A549 (cell line): ENCODE data around the gene SPARC. TPM values are rescaled to one million over a fixed set of nuclear protein-coding genes. Genes with fewer than 3 reads are reported as not detected.

Experiments
- ATAC-seq, 2 experiments: fragments of 200-7000 bp in 1 of 2; fragments of >200 bp in 1 of 2; cut with Nextera tagmentation in 1 of 2; cut with Tn5 transposase in 1 of 2; 3 replicates each; pipeline versions ENCODE4 v1.8.0 to v1.9.1; 2018 to 2020; ENCODE audit warnings: mild to moderate bottlenecking in 1 of 2, moderate library complexity in 1 of 2
- CTCF ChIA-PET: fragments of 300-600 bp; sonication (Branson Sonifier 250); formaldehyde crosslinking; extraction: SDS; loops from one replicate; lab custom pipeline; 2021; ENCODE audit warnings: antibody characterized with exemption, inconsistent platforms; lab: Yijun Ruan, JAX
- POLR2A ChIA-PET: fragments of 350-600 bp; formaldehyde crosslinking; extraction: SDS; loops from one replicate; lab custom pipeline; 2021; ENCODE audit warnings: antibody characterized with exemption, inconsistent platforms; lab: Yijun Ruan, JAX
- DNase-seq, 2 experiments: peaks; one replicate each; pipeline versions ENCODE4 v3.0.0 to v3.0.0-alpha.2; 2011 to 2016; ENCODE audit warnings: low read depth in 1 of 2, low spot score in 1 of 2
- FAIRE-seq: peaks from 2 replicates; lab custom pipeline; 2011; peaks lifted over from hg19 to GRCh38; lab: Jason Lieb, UNC
- H3K27ac ChIP-seq, 2 experiments: fragments of >200 bp; sonication (Bioruptor Twin); formaldehyde crosslinking; 3 replicates each; pipeline ENCODE4 v1.5.1; 2016 to 2017
- H3K4me1 ChIP-seq: fragments of >200 bp; sonication (Bioruptor Twin); formaldehyde crosslinking; 3 replicates; pipeline ENCODE4 v1.6.1; 2016
- H3K4me2 ChIP-seq: fragments of >200 bp; sonication (Bioruptor Twin); formaldehyde crosslinking; 3 replicates; pipeline ENCODE4 v1.6.1; 2016
- H3K4me3 ChIP-seq: fragments of >200 bp; sonication (Bioruptor Twin); formaldehyde crosslinking; 3 replicates; pipeline ENCODE4 v1.5.1; 2016
- H3K9me3 ChIP-seq: fragments of >200 bp; sonication (Bioruptor Twin); formaldehyde crosslinking; 3 replicates; pipeline ENCODE4 v1.6.1; 2016
- BHLHE40 ChIP-seq: IDR thresholded peaks from 2 replicates; pipeline ENCODE4 v1.6.1; 2012; ENCODE audit warnings: low read depth, low read length, inconsistent platforms
- CBX2 ChIP-seq: fragments of 200-600 bp; sonication (generic); IDR thresholded peaks from 2 replicates; pipeline ENCODE4 v1.6.1; 2016; ENCODE audit warnings: low read depth, mild to moderate bottlenecking, borderline replicate concordance
- CEBPB ChIP-seq, 2 experiments: fragments of >200 bp in 1 of 2; sonication (Bioruptor Twin) in 1 of 2; formaldehyde crosslinking in 1 of 2; IDR thresholded peaks; 2 replicates each; pipeline ENCODE4 v1.6.1; 2012 to 2016
- CTCF ChIP-seq: fragments of >200 bp; sonication (Bioruptor Twin); formaldehyde crosslinking; IDR thresholded peaks from 3 replicates; pipeline ENCODE4 v1.5.1; 2016
- ELK1 ChIP-seq: fragments of 150-350 bp; IDR thresholded peaks from 2 replicates; pipeline ENCODE4 v1.6.1; 2014; ENCODE audit warnings: low read depth, mild to moderate bottlenecking, low read length
- EP300 ChIP-seq, 2 experiments: fragments of >200 bp; sonication (Bioruptor Twin); formaldehyde crosslinking; IDR thresholded peaks; 2 replicates in 1 of 2; 3 replicates in 1 of 2; pipeline ENCODE4 v1.6.1; 2016 to 2017
- FOSL2 ChIP-seq, 2 experiments: fragments of 450-650 bp in 1 of 2; fragments of >200 bp in 1 of 2; sonication (Bioruptor Twin) in 1 of 2; formaldehyde crosslinking; IDR thresholded peaks; 2 replicates each; pipeline versions ENCODE4 v1.5.0 to v1.6.1; 2016 to 2020; ENCODE audit warnings: mild to moderate bottlenecking in 1 of 2, moderate library complexity in 1 of 2
- HOXB5 ChIP-seq: fragments of 250-450 bp; sonication (Bioruptor Pico); IDR thresholded peaks from 2 replicates; pipeline ENCODE4 v1.5.0; 2020; ENCODE audit warnings: mild to moderate bottlenecking, moderate library complexity
- JUN ChIP-seq, 2 experiments: fragments of >200 bp; sonication (Bioruptor Twin); formaldehyde crosslinking; IDR thresholded peaks; 2 replicates in 1 of 2; 3 replicates in 1 of 2; pipeline ENCODE4 v1.6.1; 2016 to 2017
- MAFK ChIP-seq: fragments of 450-650 bp; IDR thresholded peaks from 2 replicates; pipeline ENCODE4 v1.6.1; 2014; ENCODE audit not compliant: partially characterized antibody
- PHF8 ChIP-seq: fragments of 200-600 bp; sonication (generic); IDR thresholded peaks from 2 replicates; pipeline ENCODE4 v1.6.1; 2016; ENCODE audit warnings: low read depth, mild to moderate bottlenecking, antibody characterized with exemption, moderate library complexity, borderline replicate concordance
- RAD21 ChIP-seq, 2 experiments: fragments of >200 bp in 1 of 2; sonication (Bioruptor Twin) in 1 of 2; formaldehyde crosslinking in 1 of 2; IDR thresholded peaks in 1 of 2; conservative IDR thresholded peaks in 1 of 2; 2 replicates in 1 of 2; 3 replicates in 1 of 2; pipeline ENCODE4 v1.6.1; 2012 to 2018; ENCODE audit warnings: inconsistent platforms in 1 of 2
- RARB ChIP-seq: fragments of 250-450 bp; sonication (Bioruptor Pico); IDR thresholded peaks from 2 replicates; pipeline ENCODE4 v1.8.0; 2021; ENCODE audit warnings: mild to moderate bottlenecking, moderate library complexity
- REST ChIP-seq: fragments of 200-600 bp; sonication (generic); IDR thresholded peaks from 2 replicates; pipeline ENCODE4 v1.6.1; 2016; ENCODE audit warnings: antibody characterized with exemption, mild to moderate bottlenecking, moderate library complexity
- TFCP2L1 ChIP-seq: fragments of 250-450 bp; sonication (Bioruptor Pico); IDR thresholded peaks from 2 replicates; pipeline ENCODE4 v1.5.0; 2021; ENCODE audit warnings: mild to moderate bottlenecking
- ZC3H11A ChIP-seq: fragments of 450-650 bp; IDR thresholded peaks from 2 replicates; pipeline ENCODE4 v1.6.1; 2014; ENCODE audit warnings: antibody characterized with exemption, mild to moderate bottlenecking
- ZNF302 ChIP-seq: fragments of 250-450 bp; sonication (Bioruptor Pico); IDR thresholded peaks from 2 replicates; pipeline ENCODE4 v1.9.0; 2021; ENCODE audit warnings: inconsistent platforms, mild to moderate bottlenecking, moderate library complexity
- WGBS: methylation state at CpG from one replicate; pipeline ENCODE4 v1.1.6; 2017; ENCODE audit errors: missing lambda C conversion rate; 5-methylcytosine and 5-hydroxymethylcytosine counted together
- polyA plus RNA-seq, 4 experiments: library from polyadenylated mRNA; depleted of rRNA in 3 of 4; stranded (reverse); fragments of >200 nt; fragmentation: RNase III in 1 of 4; extraction: RNeasy Plus Mini Kit Qiagen cat#74134 plus additional on column Dnase treatment in 1 of 4; gene quantifications; 2 replicates in 3 of 4; 3 replicates in 1 of 4; pipeline ENCODE4 v1.2.3, GENCODE V29; 2011 to 2017

Gene SPARC
- polyA plus RNA-seq, 2 of the 4 experiments (the other 2 are of a cell fraction), result 33.8 to 45.7 TPM

GRCh38 chr5:151675611-151676313 is 11.0 kb downstream of the SPARC start:
- no peak for ATAC-seq
- Histone ChIP-seq H3K27ac (peak overlapping the region in 1 of 2 experiments; percentile 11; a peak in 2 of 6 replicates), H3K4me3 (no peak overlapping the region), H3K4me2 (no peak overlapping the region), H3K9me3 (no peaks in the 10 kb centered on the region), H3K4me1 (peaks cover 20% of the 10 kb centered on the region)
- DNase-seq, result no peak
- ChIA-PET POLR2A (no interaction called here), CTCF (interaction anchor here (0.7 to 10.0 kb wide), 6 partner anchors 10 to 65 kb away, joined by 3 to 59 read pairs (median 4); no protein-coding TSS in a partner anchor)
- no peak for FAIRE-seq
- 68% methylated on average over 3 of the region's 3 CpGs for WGBS
- TF ChIP-seq BHLHE40 (no peak), CBX2 (no peak), MAFK (no peak), REST (no peak), ZNF302 (CRISPR knock-in tag) (no peak), ELK1 (no peak), RARB (CRISPR knock-in tag) (no peak)

- no peak overlapping the region for H3K4me2 ChIP-seq
Measured at GRCh38 chr5:151674626-151675610, 11.8 kb downstream of the SPARC start.

More at GRCh38 chr5:151674626-151675610, 11.8 kb downstream of the SPARC start:
- Histone ChIP-seq H3K4me1 (peaks cover 29% of the 10 kb centered on the region), H3K27ac (peak overlapping the region in 1 of 2 experiments; percentile 31; a peak in 2 of 6 replicates), H3K9me3 (no peaks in the 10 kb centered on the region), H3K4me3 (no peak overlapping the region)
- ChIA-PET CTCF (interaction anchor here (0.7 to 10.0 kb wide), 6 partner anchors 9 to 66 kb away, joined by 3 to 59 read pairs (median 4); no protein-coding TSS in a partner anchor), POLR2A (no interaction called here)
- no peak for FAIRE-seq
- no peak for ATAC-seq
- no peak for DNase-seq
- WGBS, result 45% methylated on average over 4 of the region's 4 CpGs
- no peak for TF ChIP-seq FOSL2 (IDR thresholded peaks at IDR 0.05)
- no peak for TF ChIP-seq FOSL2 (CRISPR knock-in tag; IDR thresholded peaks at IDR 0.05)
- TF ChIP-seq ZC3H11A, result no peak
- TF ChIP-seq RARB (CRISPR knock-in tag), result no peak
- no peak for TF ChIP-seq CTCF
- no peak for TF ChIP-seq REST
- TF ChIP-seq RAD21 (conservative IDR thresholded peaks at IDR 0.05 in 1 of 2, IDR thresholded peaks at IDR 0.05 in 1 of 2), result no peak
- no peak for TF ChIP-seq TFCP2L1 (CRISPR knock-in tag)
- no peak for TF ChIP-seq EP300 (IDR thresholded peaks at IDR 0.05)
- TF ChIP-seq HOXB5 (CRISPR knock-in tag), result no peak
- TF ChIP-seq PHF8, result no peak
- TF ChIP-seq JUN (IDR thresholded peaks at IDR 0.05), result no peak
- no peak for TF ChIP-seq CEBPB (IDR thresholded peaks at IDR 0.05)
